ENCODE measurements around the gene CRTC1.
A peak's percentile ranks its signal among the peaks of the same experiment; 100 is the strongest.
"Not testable (repeated sequence)": the region's sequence is repeated elsewhere in the genome, so short reads cannot be mapped to it uniquely, and the experiment has no call there.

The CRTC1 gene

GRCh38 chr19:18809149-18809868, 125.8 kb downstream of the CRTC1 start:
- DNase-seq, result no peak

GRCh38 chr19:18811638-18812037, 128.2 kb downstream of the CRTC1 start:
- not testable (repeated sequence) for DNase-seq

- no peak for DNase-seq
Observed at GRCh38 chr19:18814063-18814462, 130.6 kb downstream of the CRTC1 start.

GRCh38 chr19:18815673-18816072, 132.2 kb downstream of the CRTC1 start:
- no peak for DNase-seq

- DNase-seq, result not testable (repeated sequence)
Observed at GRCh38 chr19:18816645-18817044, 133.2 kb downstream of the CRTC1 start.

GRCh38 chr19:18817574-18817973, 134.1 kb downstream of the CRTC1 start:
- no peak for DNase-seq

GRCh38 chr19:18828786-18829185, 145.3 kb downstream of the CRTC1 start:
- no peak for DNase-seq

- no peak for DNase-seq
Observed at GRCh38 chr19:18830488-18830887, 147.0 kb downstream of the CRTC1 start.

- DNase-seq, result peak; percentile 91 to 98 (median 94)
Observed at GRCh38 chr19:18831524-18832305, 148.2 kb downstream of the CRTC1 start, which contains the start of gene UPF1. UPF1 (plus strand) TSS chr19:18831959; CDS start chr19:18832210, 251 bp downstream.

Measured in activated CD4-positive, CD25-positive, alpha-beta regulatory T cell (primary cell).